Stomach (tissue), 9 donors: ENCODE measurements around the gene SDK2. TPM values are rescaled to one million over a fixed set of nuclear protein-coding genes. Genes with fewer than 3 reads are reported as not detected.

Experiments
- DNase-seq, 2 donors: peaks; one replicate each; pipeline versions ENCODE4 v3.0.0 to v3.0.0-alpha.2; 2013 to 2019
- H3K27ac ChIP-seq, 5 donors: fragments of 200-600 bp in 4 of 5; sonication (generic) in 4 of 5; one replicate each; pipeline ENCODE4 v1.5.1; 2013 to 2019; ENCODE audit warnings: mild to moderate bottlenecking in 1 of 5, moderate library complexity in 1 of 5
- H3K27me3 ChIP-seq, 3 donors: fragments of 200-600 bp; sonication (generic); one replicate each; pipeline ENCODE4 v1.5.1; 2017 to 2019; ENCODE audit warnings: mixed run types in 1 of 3
- H3K36me3 ChIP-seq, 4 donors: fragments of 200-600 bp; sonication (generic); 1 replicate in 3 of 4; 2 replicates in 1 of 4; pipeline ENCODE4 v1.5.1; 2016 to 2019
- H3K4me1 ChIP-seq, 4 donors: fragments of 200-600 bp; sonication (generic); one replicate each; pipeline ENCODE4 v1.5.1; 2016 to 2019
- H3K4me3 ChIP-seq, 4 donors: fragments of 200-600 bp; sonication (generic) in 3 of 4; one replicate each; pipeline ENCODE4 v1.5.1; 2016 to 2019; ENCODE audit warnings: mild to moderate bottlenecking in 1 of 4
- H3K9me3 ChIP-seq, 4 donors: fragments of 200-600 bp; sonication (generic); one replicate each; pipeline ENCODE4 v1.5.1; 2016 to 2019
- CTCF ChIP-seq, 7 experiments: fragments of 450-650 bp in 4 of 7; fragments of 200-600 bp in 3 of 7; sonication (generic) in 3 of 7; IDR thresholded peaks; one replicate each; pipeline ENCODE4 v1.5.1; 2016 to 2019; ENCODE audit warnings: antibody characterized with exemption in 7 of 7, control low read depth in 2 of 7, mild to moderate bottlenecking in 1 of 7
- EP300 ChIP-seq: sonication (generic); formaldehyde crosslinking; IDR thresholded peaks from one replicate; pipeline ENCODE4 v1.6.1; 2017; ENCODE audit warnings: antibody characterized with exemption
- POLR2A ChIP-seq, 4 donors: fragments of 450-650 bp; IDR thresholded peaks; one replicate each; pipeline ENCODE4 v1.6.1; 2016; ENCODE audit warnings: antibody characterized with exemption in 4 of 4, control low read depth in 2 of 4, mild to moderate bottlenecking in 1 of 4, moderate library complexity in 1 of 4
- POLR2AphosphoS5 ChIP-seq, 3 donors: sonication (generic); formaldehyde crosslinking; IDR thresholded peaks; one replicate each; pipeline ENCODE4 v1.6.1; 2016; ENCODE audit warnings: antibody characterized with exemption in 3 of 3
- WGBS, 5 donors: extraction: QIAGEN DNeasy Blood & Tissue Kit in 3 of 5; methylation state at CpG; one replicate each; pipeline versions ENCODE4 v1.1.5 to v1.1.7; 2013 to 2018; 5-methylcytosine and 5-hydroxymethylcytosine counted together
- intact Hi-C: fragments of 100-400 bp; cut with DNase I; formaldehyde crosslinking; loops from one replicate; pipeline ENCODE4 v1.15.1; 2023; ENCODE audit warnings: low total_unique reads
- polyA plus RNA-seq, 3 donors: library from polyadenylated mRNA; stranded (reverse); fragments of 200-250 nt; gene quantifications; one replicate each; pipeline ENCODE4 v1.2.3, GENCODE V29; 2013
- total RNA-seq, 5 donors: library from RNA; depleted of rRNA; stranded (reverse); fragments of >200 nt; gene quantifications; one replicate each; pipeline versions ENCODE4 v1.1.0 to v1.2.3, GENCODE V29; 2014 to 2016
- donor health status: healthy with polysubstance abuse.
- donor health status: Bipolar disorder and iron deficiency.
- donor health status: healthy.

Gene SDK2
- total and polyA plus RNA-seq, 8 donors = under 0.01 to 9.6 (median 0.44) TPM; not detected in 1

GRCh38 chr17:73444021-73444420 is 200.2 kb downstream of the SDK2 start:
- TF ChIP-seq POLR2A (IDR thresholded peaks at IDR 0.05) (no peak), EP300 (no peak), POLR2AphosphoS5 (IDR thresholded peaks at IDR 0.05) (no peak), CTCF (IDR thresholded peaks at IDR 0.05) (no peak)
- H3K4me3 ChIP-seq = no peak overlapping the region
- 85 to 92% (median 88%) methylated on average over 7 to 8 of the region's 8 CpGs for WGBS, 5 donors
- DNase-seq = no peak
- no peaks in the 10 kb centered on the region for H3K36me3 ChIP-seq
- H3K27me3 ChIP-seq = no peaks in the 10 kb centered on the region
- intact Hi-C loops = no loop called here
- no peaks in the 10 kb centered on the region for H3K4me1 ChIP-seq
- no peaks in the 10 kb centered on the region for H3K9me3 ChIP-seq
- H3K27ac ChIP-seq = no peak overlapping the region

- peaks cover 0 to 8% (median 0%) of the 10 kb centered on the region in 3 donors for H3K27me3 ChIP-seq
- no peak overlapping the region for H3K4me3 ChIP-seq
- H3K36me3 ChIP-seq = no peaks in the 10 kb centered on the region
- intact Hi-C loops = loop anchor here (5.0 kb wide), 1 partner anchor 273 kb away; no protein-coding TSS in a partner anchor
- TF ChIP-seq POLR2A (IDR thresholded peaks at IDR 0.05) (no peak), POLR2AphosphoS5 (IDR thresholded peaks at IDR 0.05) (no peak), CTCF (IDR thresholded peaks at IDR 0.05) (no peak), EP300 (no peak)
- H3K9me3 ChIP-seq = no peaks in the 10 kb centered on the region
- 89 to 98% (median 92%) methylated on average over 6 to 7 of the region's 7 CpGs for WGBS, 5 donors
- H3K4me1 ChIP-seq = no peaks in the 10 kb centered on the region
- DNase-seq = no peak
- H3K27ac ChIP-seq = no peak overlapping the region
Measured at GRCh38 chr17:73439597-73439996, 204.6 kb downstream of the SDK2 start.

DNA sequence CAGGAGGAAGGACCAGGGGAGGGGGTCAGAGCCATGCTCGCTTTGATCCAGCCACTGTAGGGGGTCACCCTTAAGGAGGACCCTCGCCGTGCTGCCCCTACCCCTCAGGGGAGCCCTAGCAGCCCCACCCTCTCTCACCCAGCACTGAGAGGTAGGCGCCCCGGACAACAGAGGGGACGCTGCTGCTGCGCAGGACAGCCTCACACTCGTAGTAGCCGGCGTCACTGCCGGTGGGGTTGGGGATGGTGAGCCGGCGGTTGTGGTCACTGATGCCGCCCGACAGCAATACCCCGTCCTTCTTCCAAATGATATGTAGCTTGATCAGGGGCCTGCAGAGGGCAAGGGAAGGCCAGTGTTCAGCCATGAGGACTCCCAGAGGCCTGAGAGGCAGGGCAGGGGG is 206.4 kb downstream of the SDK2 start:
- no peak for TF ChIP-seq POLR2A (IDR thresholded peaks at IDR 0.05)
- no peak for TF ChIP-seq EP300
- no peak for TF ChIP-seq POLR2AphosphoS5 (IDR thresholded peaks at IDR 0.05)
- TF ChIP-seq CTCF (IDR thresholded peaks at IDR 0.05) = no peak
- H3K4me1 ChIP-seq = no peaks in the 10 kb centered on the region
- WGBS, 5 donors = 78 to 89% (median 83%) methylated on average over 9 to 16 of the region's 16 CpGs
- H3K9me3 ChIP-seq = no peaks in the 10 kb centered on the region
- no peak overlapping the region for H3K4me3 ChIP-seq
- no peak for DNase-seq
- H3K36me3 ChIP-seq = no peaks in the 10 kb centered on the region
- H3K27me3 ChIP-seq = peaks cover 0 to 8% (median 0%) of the 10 kb centered on the region in 3 donors
- no peak overlapping the region for H3K27ac ChIP-seq
- intact Hi-C loops = loop anchor here (5.0 kb wide), 1 partner anchor 274 kb away; no protein-coding TSS in a partner anchor

DNA sequence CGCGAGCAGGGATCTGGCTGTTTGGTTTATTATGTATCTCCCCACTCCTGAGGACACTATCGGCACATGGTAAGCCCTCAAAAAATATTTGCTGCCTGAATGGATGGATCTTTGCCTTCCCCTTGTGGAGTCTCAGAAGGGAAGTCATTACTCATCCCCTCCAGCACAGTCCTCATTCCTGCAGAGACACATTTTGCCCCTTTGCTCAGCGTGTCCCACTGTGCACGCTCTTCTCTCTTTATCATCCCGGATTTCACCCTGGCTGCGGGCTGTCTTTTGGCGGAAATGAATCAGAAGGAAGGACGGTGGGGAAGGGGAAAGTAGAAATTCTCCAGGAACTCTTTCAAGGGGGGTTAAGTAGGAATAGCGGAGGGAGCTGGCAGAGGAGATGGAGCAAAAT is 207.3 kb downstream of the SDK2 start:
- Histone ChIP-seq H3K4me3 (no peak overlapping the region), H3K27me3 (peaks cover 0 to 8% (median 0%) of the 10 kb centered on the region in 3 donors), H3K27ac (no peak overlapping the region), H3K36me3 (no peaks in the 10 kb centered on the region), H3K9me3 (no peaks in the 10 kb centered on the region), H3K4me1 (no peaks in the 10 kb centered on the region)
- DNase-seq = no peak
- intact Hi-C loops = loop anchor here (5.0 kb wide), 1 partner anchor 275 kb away; no protein-coding TSS in a partner anchor
- 66 to 83% (median 72%) methylated on average over 10 of the region's 10 CpGs for WGBS, 5 donors
- TF ChIP-seq CTCF (IDR thresholded peaks at IDR 0.05) (no peak), POLR2A (IDR thresholded peaks at IDR 0.05) (no peak), EP300 (no peak), POLR2AphosphoS5 (IDR thresholded peaks at IDR 0.05) (no peak)
